SU-DHL-6 (cell line): ENCODE data around the gene NOTO.

Experiments
- CTCF ChIP-seq: fragments of 200-600 bp; sonication (generic); IDR thresholded peaks from one replicate; pipeline ENCODE4 v1.5.1; 2017; ENCODE audit warnings: antibody characterized with exemption, mild to moderate bottlenecking, low read length, moderate library complexity; ENCODE audit not compliant: insufficient read depth, poor library complexity, severe bottlenecking
- EZH2phosphoT487 ChIP-seq: fragments of 200-600 bp; sonication (generic), shearing (Covaris generic); conservative IDR thresholded peaks from 2 replicates; pipeline ENCODE4 v1.6.1; 2018; ENCODE audit warnings: mild to moderate bottlenecking, antibody characterized with exemption, low read length, moderate library complexity, mixed read lengths

DNA sequence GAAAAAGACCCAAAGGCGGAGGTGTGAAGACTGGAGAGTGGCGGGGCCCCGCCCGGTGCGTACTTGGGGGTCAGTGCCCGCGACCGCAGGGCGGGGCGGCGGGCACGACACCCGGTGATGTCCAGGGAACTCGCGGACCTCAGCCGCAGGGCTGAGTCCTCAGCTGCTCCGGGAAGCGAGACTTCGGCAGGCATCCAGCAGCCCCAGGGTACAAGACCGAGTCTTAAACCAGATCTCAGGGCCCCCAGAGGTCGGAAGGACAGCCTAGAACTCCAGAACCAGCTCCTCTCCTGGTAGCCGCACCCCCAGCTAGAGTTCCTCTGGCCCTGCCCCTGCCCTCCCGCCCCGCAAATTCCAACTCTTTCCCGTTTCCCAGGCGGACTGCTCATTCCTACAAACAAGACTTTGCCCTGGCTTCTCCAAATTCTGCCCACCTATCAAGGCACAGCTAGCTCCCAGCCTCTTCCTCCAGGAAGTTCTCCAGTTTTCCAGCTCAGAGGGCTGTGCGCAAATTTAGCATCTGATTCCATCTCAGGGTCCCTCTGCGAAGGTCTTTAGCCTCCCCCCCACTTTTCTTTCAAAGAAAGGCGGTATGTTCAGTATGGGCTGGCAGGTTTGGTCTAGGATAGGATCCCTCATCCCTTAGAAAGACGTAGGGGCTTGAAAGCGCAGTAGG lies 26.0 kb upstream of the NOTO start:
- TF ChIP-seq CTCF (peak; percentile 9), EZH2phosphoT487 (no peak)
